22Rv1 (cell line): Measurements from ENCODE around the gene RYR2.

Experiments used
- ZFX ChIP-seq: fragments of 450-650 bp; IDR thresholded peaks from 2 replicates; pipeline ENCODE4 v1.6.1; 2017; ENCODE audit warnings: antibody characterized with exemption, borderline replicate concordance
- TF ChIP-seq, protein P1 (sequence below): fragments of 450-650 bp; IDR thresholded peaks from 2 replicates; pipeline ENCODE4 v1.5.1; 2017; ENCODE audit warnings: mild to moderate bottlenecking

DNA sequence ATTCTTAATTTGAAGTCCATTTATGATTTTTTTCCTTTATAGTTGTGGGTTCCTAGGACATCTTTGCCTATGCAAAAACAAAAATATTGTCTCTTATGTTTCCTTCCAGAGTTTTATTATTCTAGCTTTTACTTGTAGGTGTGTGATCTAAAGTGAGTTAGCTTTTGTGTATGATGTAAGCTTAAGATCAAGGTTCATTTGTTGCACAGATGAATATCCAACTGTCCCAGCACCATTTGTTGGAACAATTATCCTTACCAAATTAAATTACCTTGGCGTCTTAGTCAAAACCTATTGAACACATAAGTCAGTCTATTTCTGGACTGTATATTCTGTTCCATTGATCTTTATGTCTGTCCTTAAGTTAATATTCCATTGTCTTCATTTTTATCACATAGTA lies 511.1 kb downstream of the RYR2 start:
- TF ChIP-seq, protein P1, sequence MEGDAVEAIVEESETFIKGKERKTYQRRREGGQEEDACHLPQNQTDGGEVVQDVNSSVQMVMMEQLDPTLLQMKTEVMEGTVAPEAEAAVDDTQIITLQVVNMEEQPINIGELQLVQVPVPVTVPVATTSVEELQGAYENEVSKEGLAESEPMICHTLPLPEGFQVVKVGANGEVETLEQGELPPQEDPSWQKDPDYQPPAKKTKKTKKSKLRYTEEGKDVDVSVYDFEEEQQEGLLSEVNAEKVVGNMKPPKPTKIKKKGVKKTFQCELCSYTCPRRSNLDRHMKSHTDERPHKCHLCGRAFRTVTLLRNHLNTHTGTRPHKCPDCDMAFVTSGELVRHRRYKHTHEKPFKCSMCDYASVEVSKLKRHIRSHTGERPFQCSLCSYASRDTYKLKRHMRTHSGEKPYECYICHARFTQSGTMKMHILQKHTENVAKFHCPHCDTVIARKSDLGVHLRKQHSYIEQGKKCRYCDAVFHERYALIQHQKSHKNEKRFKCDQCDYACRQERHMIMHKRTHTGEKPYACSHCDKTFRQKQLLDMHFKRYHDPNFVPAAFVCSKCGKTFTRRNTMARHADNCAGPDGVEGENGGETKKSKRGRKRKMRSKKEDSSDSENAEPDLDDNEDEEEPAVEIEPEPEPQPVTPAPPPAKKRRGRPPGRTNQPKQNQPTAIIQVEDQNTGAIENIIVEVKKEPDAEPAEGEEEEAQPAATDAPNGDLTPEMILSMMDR, result no peak
- no peak for TF ChIP-seq ZFX
